ENCODE results near the gene PRKCA. TPM values are rescaled to one million over a fixed set of nuclear protein-coding genes. Genes with fewer than 3 reads are reported as not detected.

PRKCA gene
- total RNA-seq, 3 donors from 2014 or later, result 5.1 to 10.5 (median 6.6) TPM

DNA sequence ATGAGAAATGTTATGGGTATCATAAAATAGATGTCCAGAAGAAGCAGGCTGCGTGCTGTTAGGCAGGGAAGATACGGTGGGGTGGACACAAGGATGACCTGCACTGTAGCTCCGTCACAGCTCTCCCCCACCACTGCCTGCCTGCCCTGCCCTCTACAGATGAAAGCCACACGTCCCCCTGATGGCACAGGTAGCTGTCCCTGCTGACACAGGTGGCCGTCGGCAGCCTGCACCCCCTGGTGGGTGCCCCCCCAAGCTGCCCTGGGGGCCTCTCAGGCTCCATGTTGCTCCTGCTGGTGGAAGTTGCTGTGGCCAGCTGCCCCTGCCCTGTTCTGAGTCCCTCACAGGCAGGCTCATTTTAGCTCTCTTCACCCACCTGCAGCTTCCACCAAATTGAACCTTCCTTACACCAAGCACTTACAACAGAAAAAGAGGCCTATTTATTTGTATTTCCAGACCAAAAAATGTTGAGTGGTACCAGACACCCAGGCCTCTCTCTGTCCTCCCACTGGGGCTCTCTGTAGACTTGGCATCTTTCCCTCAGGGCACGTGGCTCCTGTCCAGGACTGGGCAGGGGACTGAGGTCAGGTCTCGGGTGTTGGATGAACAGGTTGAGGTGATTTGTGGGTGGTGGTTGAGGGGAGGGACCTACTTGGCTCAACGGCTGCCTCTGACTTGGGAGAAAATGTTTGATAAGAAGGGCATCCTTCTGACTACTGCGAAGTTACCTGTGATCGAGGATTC is 482.4 kb downstream of the PRKCA start:
- no peak for DNase-seq (ENCODE audit: low spot score in 2 of 2)
- no peaks in the 10 kb centered on the region for H3K4me1 ChIP-seq
- intact Hi-C loops (cut with DNase I; ENCODE audit: low total_unique reads), result no loop called here

DNA sequence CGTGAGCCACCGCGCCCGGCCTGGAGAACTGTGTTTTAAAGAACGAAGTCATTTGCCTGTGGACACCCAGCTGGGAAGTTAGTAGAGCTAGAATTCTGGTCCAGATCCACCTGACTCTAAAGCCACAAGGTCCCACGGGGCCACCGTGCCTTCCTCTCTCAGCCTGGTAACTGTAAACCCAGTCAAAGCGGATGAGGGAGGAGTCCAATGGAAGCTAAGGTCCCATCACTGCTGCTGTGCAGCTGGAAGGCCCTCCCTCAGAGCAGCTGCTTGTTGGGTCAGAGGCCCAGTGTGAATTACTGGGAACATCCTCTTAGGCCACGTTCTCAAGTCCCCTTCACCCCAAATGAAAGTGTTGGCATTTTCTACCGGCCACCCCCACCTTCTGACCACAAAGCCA is 483.7 kb downstream of the PRKCA start:
- H3K27me3 ChIP-seq, result no peaks in the 10 kb centered on the region
- no peak overlapping the region for H3K4me3 ChIP-seq
- no peak for DNase-seq (ENCODE audit: low spot score in 2 of 2)
- no peaks in the 10 kb centered on the region for H3K36me3 ChIP-seq
- H3K4me1 ChIP-seq, result no peaks in the 10 kb centered on the region
- intact Hi-C loops (cut with DNase I; ENCODE audit: low total_unique reads), result no loop called here
- TF ChIP-seq, protein P1, sequence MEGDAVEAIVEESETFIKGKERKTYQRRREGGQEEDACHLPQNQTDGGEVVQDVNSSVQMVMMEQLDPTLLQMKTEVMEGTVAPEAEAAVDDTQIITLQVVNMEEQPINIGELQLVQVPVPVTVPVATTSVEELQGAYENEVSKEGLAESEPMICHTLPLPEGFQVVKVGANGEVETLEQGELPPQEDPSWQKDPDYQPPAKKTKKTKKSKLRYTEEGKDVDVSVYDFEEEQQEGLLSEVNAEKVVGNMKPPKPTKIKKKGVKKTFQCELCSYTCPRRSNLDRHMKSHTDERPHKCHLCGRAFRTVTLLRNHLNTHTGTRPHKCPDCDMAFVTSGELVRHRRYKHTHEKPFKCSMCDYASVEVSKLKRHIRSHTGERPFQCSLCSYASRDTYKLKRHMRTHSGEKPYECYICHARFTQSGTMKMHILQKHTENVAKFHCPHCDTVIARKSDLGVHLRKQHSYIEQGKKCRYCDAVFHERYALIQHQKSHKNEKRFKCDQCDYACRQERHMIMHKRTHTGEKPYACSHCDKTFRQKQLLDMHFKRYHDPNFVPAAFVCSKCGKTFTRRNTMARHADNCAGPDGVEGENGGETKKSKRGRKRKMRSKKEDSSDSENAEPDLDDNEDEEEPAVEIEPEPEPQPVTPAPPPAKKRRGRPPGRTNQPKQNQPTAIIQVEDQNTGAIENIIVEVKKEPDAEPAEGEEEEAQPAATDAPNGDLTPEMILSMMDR (IDR thresholded peaks at IDR 0.05), result no peak
- TF ChIP-seq POLR2A (IDR thresholded peaks at IDR 0.05), result no peak
- no peak for TF ChIP-seq POLR2AphosphoS5 (IDR thresholded peaks at IDR 0.05)
- H3K9me3 ChIP-seq, result no peaks in the 10 kb centered on the region
- no peak overlapping the region for H3K27ac ChIP-seq

More for the DNA sequence above, 482.4 kb downstream of the PRKCA start:
- Histone ChIP-seq H3K4me3 (no peak overlapping the region), H3K27me3 (no peaks in the 10 kb centered on the region), H3K27ac (no peak overlapping the region), H3K9me3 (no peaks in the 10 kb centered on the region), H3K36me3 (no peaks in the 10 kb centered on the region)
- TF ChIP-seq POLR2AphosphoS5 (IDR thresholded peaks at IDR 0.05) (no peak), POLR2A (IDR thresholded peaks at IDR 0.05) (no peak)
- TF ChIP-seq, protein P1 (IDR thresholded peaks at IDR 0.05), result no peak

DNA sequence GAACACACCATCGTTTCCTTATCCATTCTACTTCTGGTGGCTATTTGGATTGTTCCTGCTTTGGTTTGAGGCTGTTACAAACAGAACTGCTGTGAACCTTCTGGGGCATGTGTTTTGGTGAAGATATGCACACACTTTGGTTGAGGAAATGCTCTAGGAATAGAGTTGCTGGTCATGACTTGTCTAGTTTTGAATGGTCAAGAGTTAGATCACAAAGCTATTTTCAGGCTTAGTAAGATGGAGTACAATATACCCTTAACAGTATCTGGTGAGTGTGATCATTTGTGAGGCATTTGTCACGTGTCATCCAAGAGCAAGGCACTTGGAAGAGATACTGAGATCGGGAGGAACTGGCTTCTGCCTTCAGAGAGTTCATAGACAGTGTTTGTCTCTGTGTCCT is 485.5 kb downstream of the PRKCA start:
- Histone ChIP-seq H3K9me3 (no peaks in the 10 kb centered on the region), H3K36me3 (no peaks in the 10 kb centered on the region), H3K27ac (no peak overlapping the region), H3K27me3 (no peaks in the 10 kb centered on the region), H3K4me1 (no peaks in the 10 kb centered on the region), H3K4me3 (no peak overlapping the region)
- no peak for DNase-seq (ENCODE audit: low spot score in 2 of 2)
- TF ChIP-seq POLR2AphosphoS5 (IDR thresholded peaks at IDR 0.05), result no peak
- TF ChIP-seq POLR2A (IDR thresholded peaks at IDR 0.05), result no peak
- TF ChIP-seq, protein P1 (IDR thresholded peaks at IDR 0.05), result no peak
- intact Hi-C loops (cut with DNase I; ENCODE audit: low total_unique reads), result no loop called here

GRCh38 chr17:66789093-66789492 is 486.7 kb downstream of the PRKCA start:
- Histone ChIP-seq H3K4me3 (no peak overlapping the region), H3K4me1 (no peaks in the 10 kb centered on the region), H3K9me3 (no peaks in the 10 kb centered on the region), H3K27ac (no peak overlapping the region), H3K27me3 (no peaks in the 10 kb centered on the region), H3K36me3 (no peaks in the 10 kb centered on the region)
- TF ChIP-seq POLR2AphosphoS5 (IDR thresholded peaks at IDR 0.05), result no peak
- TF ChIP-seq, protein P1 (IDR thresholded peaks at IDR 0.05), result no peak
- TF ChIP-seq POLR2A (IDR thresholded peaks at IDR 0.05), result no peak
- intact Hi-C loops (cut with DNase I; ENCODE audit: low total_unique reads), result no loop called here
- DNase-seq (ENCODE audit: low spot score in 2 of 2), result no peak

GRCh38 chr17:66789961-66790437 is 487.6 kb downstream of the PRKCA start:
- H3K4me3 ChIP-seq, result no peak overlapping the region
- no peaks in the 10 kb centered on the region for H3K27me3 ChIP-seq
- no peak for DNase-seq (ENCODE audit: low spot score in 2 of 2)
- no peaks in the 10 kb centered on the region for H3K4me1 ChIP-seq
- intact Hi-C loops (cut with DNase I; ENCODE audit: low total_unique reads), result no loop called here
- H3K36me3 ChIP-seq, result no peaks in the 10 kb centered on the region
- no peak overlapping the region for H3K27ac ChIP-seq
- no peaks in the 10 kb centered on the region for H3K9me3 ChIP-seq
- no peak for TF ChIP-seq POLR2A (IDR thresholded peaks at IDR 0.05)
- TF ChIP-seq, protein P1 (IDR thresholded peaks at IDR 0.05), result no peak
- no peak for TF ChIP-seq POLR2AphosphoS5 (IDR thresholded peaks at IDR 0.05)
